Gastroesophageal sphincter (tissue), 4 donors: ENCODE measurements around the gene SSC5D. TPM values are rescaled to one million over a fixed set of nuclear protein-coding genes. Genes with fewer than 3 reads are reported as not detected.

Experiments used
- total RNA-seq, 4 donors: library from RNA; depleted of rRNA; stranded (reverse); fragments of >200 nt; gene quantifications; one replicate each; pipeline ENCODE4 v1.1.0, GENCODE V29; 2016

The SSC5D gene
- total RNA-seq, 4 donors from 2014 or later, result 6.3 to 39.2 (median 23.5) TPM

Other genes with a start within 250 kb of the SSC5D start
- gene PPP6R1, start 229.4 kb upstream of the SSC5D start, total RNA-seq, result 10 to 100 TPM; 32.6 to 79.4 (median 34.0) TPM
- 10 to 100 TPM; 20.9 to 37.1 (median 26.5) TPM for gene HSPBP1, start 208.3 kb upstream of the SSC5D start, total RNA-seq
- gene BRSK1, start 204.4 kb upstream of the SSC5D start, total RNA-seq, result 10 to 100 TPM in 1 of 4 donors, 1 to 10 TPM in 3; 4.0 to 19.8 (median 8.8) TPM
- gene TMEM150B, start 163.1 kb upstream of the SSC5D start, total RNA-seq, result 10 to 100 TPM in 1 of 4 donors, 1 to 10 TPM in 2, not detected in 1; 2.2 to 12.4 (median 3.3) TPM
- gene KMT5C, start 148.6 kb upstream of the SSC5D start, total RNA-seq, result 10 to 100 TPM in 2 of 4 donors, 1 to 10 TPM in 2; 3.4 to 11.2 (median 9.2) TPM
- not detected for gene COX6B2, start 133.7 kb upstream of the SSC5D start, total RNA-seq
- not detected for gene GARIN5B, start 125.2 kb upstream of the SSC5D start, total RNA-seq
- gene IL11, start 118.0 kb upstream of the SSC5D start, total RNA-seq, result under 1 TPM in 1 of 4 donors, not detected in 3; 0.67 TPM
- gene TMEM190, start 111.6 kb upstream of the SSC5D start, total RNA-seq, result not detected
- gene TMEM238, start 104.1 kb upstream of the SSC5D start, total RNA-seq, result 1 to 10 TPM in 2 of 4 donors, not detected in 2; 1.6 to 6.0 TPM
- gene RPL28, start 102.5 kb upstream of the SSC5D start, total RNA-seq, result 100 to 1,000 TPM; 174 to 282 (median 271) TPM
- 10 to 100 TPM; 12.6 to 17.7 (median 15.4) TPM for gene UBE2S, start 80.6 kb upstream of the SSC5D start, total RNA-seq
- gene SHISA7, start 45.1 kb upstream of the SSC5D start, total RNA-seq, result not detected
- gene ISOC2, start 26.8 kb upstream of the SSC5D start, total RNA-seq, result 10 to 100 TPM; 39.0 to 78.5 (median 63.8) TPM
- not detected for gene C19orf85, start 23.7 kb upstream of the SSC5D start, total RNA-seq
- gene ZNF628, start 11.8 kb upstream of the SSC5D start, total RNA-seq, result 10 to 100 TPM in 1 of 4 donors, 1 to 10 TPM in 3; 2.4 to 13.0 (median 4.9) TPM
- gene NAT14, start 3.2 kb upstream of the SSC5D start, total RNA-seq, result 10 to 100 TPM in 1 of 4 donors, 1 to 10 TPM in 3; 7.4 to 14.0 (median 7.9) TPM
- not detected for gene SBK2, start 48.7 kb downstream of the SSC5D start, total RNA-seq
- under 1 TPM in 2 of 4 donors, not detected in 2; 0.40 TPM for gene SBK3, start 57.1 kb downstream of the SSC5D start, total RNA-seq
- 1 to 10 TPM; 2.8 to 6.9 (median 3.9) TPM for gene ZNF579, start 92.4 kb downstream of the SSC5D start, total RNA-seq
- gene FIZ1, start 111.1 kb downstream of the SSC5D start, total RNA-seq, result 10 to 100 TPM in 2 of 4 donors, 1 to 10 TPM in 2; 4.7 to 11.2 (median 9.9) TPM
- 10 to 100 TPM; 20.3 to 33.5 (median 26.4) TPM for gene ZNF524, start 111.9 kb downstream of the SSC5D start, total RNA-seq
- 10 to 100 TPM in 1 of 4 donors, 1 to 10 TPM in 3; 4.6 to 12.0 (median 6.4) TPM for gene ZNF865, start 117.2 kb downstream of the SSC5D start, total RNA-seq
- gene ZNF784, start 136.1 kb downstream of the SSC5D start, total RNA-seq, result 1 to 10 TPM in 3 of 4 donors, under 1 TPM in 1; 0.54 to 8.1 (median 4.8) TPM
- 10 to 100 TPM; 28.9 to 44.1 (median 35.2) TPM for gene ZNF580, start 152.6 kb downstream of the SSC5D start, total RNA-seq
- gene ZNF581, start 155.2 kb downstream of the SSC5D start, total RNA-seq, result 10 to 100 TPM in 3 of 4 donors, 1 to 10 TPM in 1; 8.4 to 17.5 (median 11.4) TPM
- 10 to 100 TPM; 11.4 to 28.5 (median 15.5) TPM for gene CCDC106, start 159.8 kb downstream of the SSC5D start, total RNA-seq
- 10 to 100 TPM; 68.9 to 97.9 (median 91.4) TPM for gene U2AF2, start 166.6 kb downstream of the SSC5D start, total RNA-seq
- 100 to 1,000 TPM in 1 of 4 donors, 10 to 100 TPM in 3; 44.8 to 165 (median 70.2) TPM for gene EPN1, start 186.8 kb downstream of the SSC5D start, total RNA-seq
- gene NLRP9, start 250.0 kb downstream of the SSC5D start, total RNA-seq, result not detected